Measurements from ENCODE around the gene MBOAT2. TPM values are rescaled to one million over a fixed set of nuclear protein-coding genes. Genes with fewer than 3 reads are reported as not detected.

MBOAT2 gene
- polyA plus RNA-seq, 3 donors: 5.1 to 9.0 (median 5.5) TPM

- Histone ChIP-seq H3K79me2 (ENCODE audit: insufficient read depth, low read length) (no peaks in the 10 kb centered on the region), H3K27ac (ENCODE audit: low read depth in 1 of 2, low read length in 2 of 2) (no peak overlapping the region), H4K20me1 (ENCODE audit: insufficient read depth, low read length) (no peaks in the 10 kb centered on the region), H3K4me2 (replicated peaks; ENCODE audit: extremely low read depth, low read length, poor library complexity, severe bottlenecking) (no peak overlapping the region), H3K4me1 (ENCODE audit: control insufficient read depth in 1 of 2, insufficient read depth in 2 of 2, low read length in 2 of 2) (peaks cover 2% of the 10 kb centered on the region in 2 donors), H3K27me3 (ENCODE audit: control insufficient read depth in 2 of 2, insufficient read depth in 2 of 2, low read length in 2 of 2) (no peaks in the 10 kb centered on the region), H2AFZ (ENCODE audit: insufficient read depth, low read depth, low read length, poor library complexity, severe bottlenecking) (no peak overlapping the region), H3K9me3 (replicated peaks in 1 of 2; ENCODE audit: control insufficient read depth in 1 of 2, insufficient read depth in 1 of 2, low read length in 2 of 2) (no peaks in the 10 kb centered on the region), H3K36me3 (replicated peaks in 1 of 2; ENCODE audit: control insufficient read depth in 1 of 2, insufficient read depth in 2 of 2, low read length in 2 of 2) (no peaks in the 10 kb centered on the region), H3K9ac (ENCODE audit: insufficient read depth, low read length, poor library complexity, severe bottlenecking) (no peak overlapping the region), H3K4me3 (replicated peaks in 1 of 3; ENCODE audit: low read depth in 2 of 3, low read length in 3 of 3) (no peak overlapping the region)
- Mint-ChIP-seq H3K36me3 (no peaks in the 10 kb centered on the region), H3K4me3 (no peak overlapping the region), H3K4me1 (peaks cover 7% of the 10 kb centered on the region), H3K27ac (no peak overlapping the region), H3K9me3 (no peaks in the 10 kb centered on the region), H3K27me3 (ENCODE audit: low read depth in 3 of 3) (peaks cover 0 to 5% (median 2%) of the 10 kb centered on the region in 3 donors)
- DNase-seq: no peak
- no peak for TF ChIP-seq CTCF (IDR thresholded peaks at IDR 0.05)
- 100% methylated on average over 3 of the region's 6 CpGs for WGBS (ENCODE audit: insufficient coverage)
- intact Hi-C loops (cut with micrococcal nuclease): no loop called here
Measured at GRCh38 chr2:8847400-8847799, 156.1 kb downstream of the MBOAT2 start.

- no peaks in the 10 kb centered on the region for H4K20me1 ChIP-seq (ENCODE audit: insufficient read depth, low read length)
- peak overlapping the region; percentile 15 for H2AFZ ChIP-seq (ENCODE audit: insufficient read depth, low read depth, low read length, poor library complexity, severe bottlenecking)
- H3K4me2 ChIP-seq (replicated peaks; ENCODE audit: extremely low read depth, low read length, poor library complexity, severe bottlenecking): no peak overlapping the region
- WGBS (ENCODE audit: insufficient coverage): 0% methylated on average over 4 of the region's 4 CpGs
- H3K9me3 ChIP-seq (replicated peaks in 1 of 2; ENCODE audit: control insufficient read depth in 1 of 2, insufficient read depth in 1 of 2, low read length in 2 of 2): no peaks in the 10 kb centered on the region
- H3K4me3 Mint-ChIP-seq: no peak overlapping the region
- peak; percentile 49 to 66 (median 59) for DNase-seq
- TF ChIP-seq CTCF (IDR thresholded peaks at IDR 0.05): no peak
- peak overlapping the region in 1 of 2 donors; percentile 54 for H3K27ac ChIP-seq (ENCODE audit: low read depth in 1 of 2, low read length in 2 of 2)
- no peak overlapping the region for H3K9ac ChIP-seq (ENCODE audit: insufficient read depth, low read length, poor library complexity, severe bottlenecking)
- no peaks in the 10 kb centered on the region for H3K36me3 ChIP-seq (replicated peaks in 1 of 2; ENCODE audit: control insufficient read depth in 1 of 2, insufficient read depth in 2 of 2, low read length in 2 of 2)
- peaks cover 19% of the 10 kb centered on the region for H3K4me1 Mint-ChIP-seq
- intact Hi-C loops (cut with micrococcal nuclease): no loop called here
- peaks cover 0 to 7% (median 2%) of the 10 kb centered on the region in 3 donors for H3K27me3 Mint-ChIP-seq (ENCODE audit: low read depth in 3 of 3)
- peak overlapping the region in 5 of 7 donors; percentile 20 to 38 (median 31) for H3K27ac Mint-ChIP-seq
- no peak overlapping the region for H3K4me3 ChIP-seq (replicated peaks in 1 of 3; ENCODE audit: low read depth in 2 of 3, low read length in 3 of 3)
- peaks cover 2 to 8% (median 5%) of the 10 kb centered on the region in 7 donors for H3K9me3 Mint-ChIP-seq
- peaks cover 18% of the 10 kb centered on the region in 2 donors for H3K4me1 ChIP-seq (ENCODE audit: control insufficient read depth in 1 of 2, insufficient read depth in 2 of 2, low read length in 2 of 2)
- no peaks in the 10 kb centered on the region for H3K27me3 ChIP-seq (ENCODE audit: control insufficient read depth in 2 of 2, insufficient read depth in 2 of 2, low read length in 2 of 2)
- H3K79me2 ChIP-seq (ENCODE audit: insufficient read depth, low read length): peaks cover 10% of the 10 kb centered on the region
- no peaks in the 10 kb centered on the region for H3K36me3 Mint-ChIP-seq
Measured at GRCh38 chr2:8841932-8842331, 161.6 kb downstream of the MBOAT2 start.

Measured in CD14-positive monocyte (primary cell).